ENCODE data around the gene CTSE. TPM values are rescaled to one million over a fixed set of nuclear protein-coding genes. Genes with fewer than 3 reads are reported as not detected.
"Not testable (repeated sequence)": the region's sequence is repeated elsewhere in the genome, so short reads cannot be mapped to it uniquely, and the experiment has no call there.

CTSE gene
- total and polyA plus RNA-seq, 2 of the 13 experiments (the other 11 are each of a cell fraction or from before 2014, with no cell fraction given): 0.50 to 0.69 TPM

- POLR2A ChIA-PET; CTCF ChIA-PET (ENCODE audit: low intra/inter-chr PET ratio, low total read pairs); in situ Hi-C loops (cut with HindIII; ENCODE audit: extremely low pct_ligation_motif_present, low pct_unique_long_range_greater_than_20kb); H3K9me3 ChIP-seq (ENCODE audit: low read length); H3K27me3 ChIP-seq (ENCODE audit: control insufficient read depth in 1 of 2, insufficient read depth in 2 of 2, low read length in 2 of 2); H3K9ac ChIP-seq (ENCODE audit: insufficient read depth, low read depth, low read length); H2AFZ ChIP-seq (ENCODE audit: low read length); DNase-seq (ENCODE audit: low spot score); BruUV-seq (replicated peaks); FAIRE-seq; intact Hi-C loops (cut with micrococcal nuclease; ENCODE audit: unreplicated experiment); ATAC-seq; H4K20me1 ChIP-seq (ENCODE audit: insufficient read depth, low read length): not testable (repeated sequence)
- H3K4me1 ChIP-seq (ENCODE audit: insufficient read depth, low read length): peaks cover 45% of the 10 kb centered on the region
- peak; percentile 22; the same call in 1 of the 2 replicates for TF ChIP-seq ZFX (CRISPR knock-in tag; IDR thresholded peaks at IDR 0.05; ENCODE audit: low read depth)
- peaks cover 6 to 31% of the 10 kb centered on the region in 2 experiments for H3K36me3 ChIP-seq (replicated peaks in 1 of 2; ENCODE audit: control insufficient read depth in 1 of 2, insufficient read depth in 2 of 2, low read length in 2 of 2)
- H3K79me2 ChIP-seq (ENCODE audit: insufficient read depth, low read length): peaks cover 42% of the 10 kb centered on the region
- H3K4me2 ChIP-seq (ENCODE audit: low read depth, low read length): peak overlapping the region; percentile 28
- peak overlapping the region; percentile 37 for H3K27ac ChIP-seq (ENCODE audit: extremely low read length, insufficient read depth, low read length)
- H3K4me3 ChIP-seq (replicated peaks in 1 of 3; ENCODE audit: insufficient read depth in 1 of 3, low read depth in 2 of 3, low read length in 3 of 3): peak overlapping the region in 1 of 3 experiments; percentile 3; a peak in 1 of 6 replicates
- WGBS (ENCODE audit: low lambda C conversion rate): 88% methylated on average over 5 of the region's 9 CpGs
Observed at GRCh38 chr1:206058289-206058926, 34.7 kb upstream of the CTSE start.

GRCh38 chr1:206055639-206056323 lies 32.1 kb upstream of the CTSE start:
- peak; percentile 54 for FAIRE-seq
- Histone ChIP-seq H2AFZ (ENCODE audit: low read length) (peak overlapping the region; percentile 2), H3K4me2 (ENCODE audit: low read depth, low read length) (peak overlapping the region; percentile 78), H3K79me2 (ENCODE audit: insufficient read depth, low read length) (peaks cover 49% of the 10 kb centered on the region), H3K27ac (ENCODE audit: extremely low read length, insufficient read depth, low read length) (peak overlapping the region; percentile 86), H3K36me3 (replicated peaks in 1 of 2; ENCODE audit: control insufficient read depth in 1 of 2, insufficient read depth in 2 of 2, low read length in 2 of 2) (peaks cover 4 to 18% of the 10 kb centered on the region in 2 experiments), H3K9ac (ENCODE audit: insufficient read depth, low read depth, low read length) (peak overlapping the region; percentile 42), H3K4me3 (replicated peaks in 1 of 3; ENCODE audit: insufficient read depth in 1 of 3, low read depth in 2 of 3, low read length in 3 of 3) (peak overlapping the region; percentile 40 to 54 (median 54); a peak in 5 of 6 replicates), H3K4me1 (ENCODE audit: insufficient read depth, low read length) (peaks cover 62% of the 10 kb centered on the region)
- DNase-seq (ENCODE audit: low spot score): peak; percentile 94
- H3K27me3 ChIP-seq (ENCODE audit: control insufficient read depth in 1 of 2, insufficient read depth in 2 of 2, low read length in 2 of 2); H3K9me3 ChIP-seq (ENCODE audit: low read length); CTCF ChIA-PET (ENCODE audit: low intra/inter-chr PET ratio, low total read pairs); H4K20me1 ChIP-seq (ENCODE audit: insufficient read depth, low read length); ATAC-seq; BruUV-seq (replicated peaks); in situ Hi-C loops (cut with HindIII; ENCODE audit: extremely low pct_ligation_motif_present, low pct_unique_long_range_greater_than_20kb): not testable (repeated sequence)
- POLR2A ChIA-PET: interaction anchor here (0.6 to 1.7 kb wide), 7 partner anchors 11 to 795 kb away, joined by 3 to 5 read pairs (median 4); no protein-coding TSS in a partner anchor
- 7% methylated on average over 8 of the region's 8 CpGs for WGBS (ENCODE audit: low lambda C conversion rate)
- intact Hi-C loops (cut with micrococcal nuclease; ENCODE audit: unreplicated experiment): loop anchor here (1.0 to 2.0 kb wide), 2 partner anchors 25 to 51 kb away; no protein-coding TSS in a partner anchor
- 0 out of 2 replicates have a peak, but pooled peaks have one; percentile 73 for TF ChIP-seq E2F1 (CRISPR knock-in tag; IDR thresholded peaks at IDR 0.05)
- peak; percentile 90 for TF ChIP-seq FOXP4 (CRISPR knock-in tag; IDR thresholded peaks at IDR 0.05)
- peak; percentile 94 for TF ChIP-seq ZBTB39 (CRISPR knock-in tag; IDR thresholded peaks at IDR 0.05)
- TF ChIP-seq HMG20A (CRISPR knock-in tag; IDR thresholded peaks at IDR 0.05; ENCODE audit: borderline replicate concordance): peak; percentile 61; the same call in 1 of the 2 replicates
- peak; percentile 69 for TF ChIP-seq ZNF331 (CRISPR knock-in tag; IDR thresholded peaks at IDR 0.05)
- peak; percentile 99 for TF ChIP-seq ZBTB37 (CRISPR knock-in tag; IDR thresholded peaks at IDR 0.05)
- TF ChIP-seq DPF2 (CRISPR knock-in tag; IDR thresholded peaks at IDR 0.05; ENCODE audit: borderline replicate concordance, low read depth): peak; percentile 74

Data from HepG2 (cell line).